ENCODE measurements around the gene NTSR1. TPM values are rescaled to one million over a fixed set of nuclear protein-coding genes. Genes with fewer than 3 reads are reported as not detected.

Gene NTSR1
- total and polyA plus RNA-seq, 5 donors from 2014 or later: 0.11 to 0.37 TPM; not detected in 3

DNA sequence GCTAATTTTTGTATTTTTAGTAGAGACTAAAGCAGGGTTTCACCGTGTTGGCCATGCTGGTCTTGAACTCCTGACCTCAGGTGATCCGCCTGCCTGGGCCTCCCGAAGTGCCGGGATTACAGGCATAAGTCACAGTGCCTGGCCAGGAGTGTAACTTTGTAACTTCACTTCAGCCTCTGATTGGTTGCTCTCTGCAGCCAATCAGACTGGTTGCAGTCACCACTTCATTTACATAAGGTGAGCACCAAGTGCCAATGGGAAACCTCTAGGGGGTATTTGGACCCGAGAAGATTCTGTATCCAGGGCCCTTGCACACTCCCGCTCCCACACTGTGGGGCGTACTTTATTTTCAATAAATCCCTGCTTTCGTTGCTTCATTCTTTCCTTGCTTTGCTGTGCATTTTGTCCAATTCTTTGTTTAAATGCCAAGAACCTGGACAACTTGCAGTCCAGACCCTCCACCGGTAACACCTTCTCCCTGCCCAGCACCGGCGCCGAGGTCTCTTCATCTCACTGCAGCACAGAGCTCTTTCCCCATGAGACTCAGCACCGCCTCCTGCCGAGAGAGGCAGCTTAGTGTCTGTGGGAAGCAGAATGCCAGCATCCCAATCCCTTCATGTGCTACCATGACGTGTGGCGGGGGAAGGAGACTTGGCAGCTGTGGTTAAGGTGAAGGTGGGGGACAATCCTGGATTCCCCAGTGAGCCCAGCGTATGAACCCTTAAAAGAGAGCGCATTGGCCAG lies 73.7 kb downstream of the NTSR1 start:
- no peak for DNase-seq
- H3K27ac Mint-ChIP-seq: peak overlapping the region in 1 of 3 donors; percentile 71

DNA sequence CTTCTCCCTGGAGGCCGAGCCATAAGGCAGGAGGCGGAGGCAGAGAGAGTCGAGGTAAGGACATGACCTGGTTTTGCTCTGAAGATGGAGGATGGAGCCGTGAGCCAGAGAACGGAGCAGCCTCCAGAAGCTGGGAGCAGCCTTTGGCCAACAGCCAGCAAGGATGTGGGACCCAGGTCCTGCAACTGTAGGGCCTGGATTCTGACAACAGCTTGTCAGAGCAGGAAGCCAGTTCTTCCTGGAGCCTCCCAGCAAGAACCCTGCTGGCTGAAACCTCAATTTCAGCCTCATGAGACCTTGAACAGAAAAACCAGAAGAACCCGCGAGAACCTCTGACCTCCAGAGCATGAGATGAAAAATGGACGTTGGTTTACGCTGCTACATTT lies 74.2 kb downstream of the NTSR1 start:
- Mint-ChIP-seq H3K4me1 (peaks cover 0 to 10% (median 5%) of the 10 kb centered on the region in 4 donors), H3K36me3 (no peaks in the 10 kb centered on the region), H3K9me3 (no peaks in the 10 kb centered on the region), H3K27me3 (no peaks in the 10 kb centered on the region), H3K27ac (peak overlapping the region in 2 of 3 donors; percentile 38 to 71), H3K4me3 (peak overlapping the region in 1 of 4 donors; percentile 32)
- Histone ChIP-seq H3K27me3 (ENCODE audit: control insufficient read depth, insufficient read depth, low read length) (no peaks in the 10 kb centered on the region), H3K9me3 (ENCODE audit: control insufficient read depth in 2 of 2, low read length in 2 of 2) (no peaks in the 10 kb centered on the region), H3K4me3 (ENCODE audit: low read depth, low read length) (no peak overlapping the region), H3K36me3 (ENCODE audit: control insufficient read depth, insufficient read depth, low read length) (no peaks in the 10 kb centered on the region), H3K4me1 (ENCODE audit: control insufficient read depth, insufficient read depth, low read length, poor library complexity, severe bottlenecking) (no peaks in the 10 kb centered on the region), H3K27ac (ENCODE audit: insufficient read depth, low read length, poor library complexity, severe bottlenecking) (no peak overlapping the region)
- DNase-seq: no peak
- ATAC-seq (ENCODE audit: low read depth in 2 of 2): no peak

More for the DNA sequence above, 73.7 kb downstream of the NTSR1 start:
- ATAC-seq (ENCODE audit: low read depth in 2 of 2): no peak
- Mint-ChIP-seq H3K4me3 (peak overlapping the region in 1 of 4 donors; percentile 32), H3K27me3 (no peaks in the 10 kb centered on the region), H3K4me1 (peaks cover 0 to 14% (median 3%) of the 10 kb centered on the region in 4 donors), H3K9me3 (peaks cover 0 to under 1% (median 0%) of the 10 kb centered on the region in 7 donors), H3K36me3 (no peaks in the 10 kb centered on the region)
- Histone ChIP-seq H3K36me3 (ENCODE audit: control insufficient read depth, insufficient read depth, low read length) (no peaks in the 10 kb centered on the region), H3K4me1 (ENCODE audit: control insufficient read depth, insufficient read depth, low read length, poor library complexity, severe bottlenecking) (peaks cover 2% of the 10 kb centered on the region), H3K9me3 (ENCODE audit: control insufficient read depth in 2 of 2, low read length in 2 of 2) (no peaks in the 10 kb centered on the region), H3K27me3 (ENCODE audit: control insufficient read depth, insufficient read depth, low read length) (no peaks in the 10 kb centered on the region), H3K4me3 (ENCODE audit: low read depth, low read length) (no peak overlapping the region), H3K27ac (ENCODE audit: insufficient read depth, low read length, poor library complexity, severe bottlenecking) (no peak overlapping the region)

DNA sequence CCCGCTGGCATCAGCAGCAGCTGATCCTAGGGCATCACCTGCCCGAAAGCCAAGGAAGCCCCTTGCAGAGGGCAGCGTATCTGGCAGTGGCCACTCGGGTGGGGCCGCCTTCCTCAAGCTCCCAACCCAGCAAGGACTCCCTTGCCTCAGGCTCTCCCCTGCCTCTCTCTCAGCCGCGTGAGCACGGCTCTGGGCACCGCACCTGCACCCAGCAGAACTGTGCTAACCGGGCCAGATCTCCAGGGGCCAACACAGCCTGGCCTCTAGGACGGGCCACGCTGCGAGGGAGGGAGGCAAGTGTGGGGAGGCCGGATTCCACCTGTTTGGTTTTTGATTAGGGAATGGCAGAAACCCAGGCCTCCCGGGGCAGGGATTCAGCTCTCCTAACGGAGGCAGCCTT lies 75.9 kb downstream of the NTSR1 start:
- Mint-ChIP-seq H3K4me1 (peaks cover 0 to 5% (median 2%) of the 10 kb centered on the region in 4 donors), H3K4me3 (no peak overlapping the region), H3K27me3 (peaks cover 6% of the 10 kb centered on the region), H3K9me3 (no peaks in the 10 kb centered on the region), H3K36me3 (no peaks in the 10 kb centered on the region), H3K27ac (no peak overlapping the region)
- Histone ChIP-seq H3K9me3 (ENCODE audit: control insufficient read depth in 2 of 2, low read length in 2 of 2) (no peaks in the 10 kb centered on the region), H3K27me3 (ENCODE audit: control insufficient read depth, insufficient read depth, low read length) (no peaks in the 10 kb centered on the region), H3K36me3 (ENCODE audit: control insufficient read depth, insufficient read depth, low read length) (no peaks in the 10 kb centered on the region), H3K4me3 (ENCODE audit: low read depth, low read length) (no peak overlapping the region), H3K27ac (ENCODE audit: insufficient read depth, low read length, poor library complexity, severe bottlenecking) (no peak overlapping the region), H3K4me1 (ENCODE audit: control insufficient read depth, insufficient read depth, low read length, poor library complexity, severe bottlenecking) (no peaks in the 10 kb centered on the region)
- DNase-seq (no peak), ATAC-seq (ENCODE audit: low read depth in 2 of 2) (no peak)

DNA sequence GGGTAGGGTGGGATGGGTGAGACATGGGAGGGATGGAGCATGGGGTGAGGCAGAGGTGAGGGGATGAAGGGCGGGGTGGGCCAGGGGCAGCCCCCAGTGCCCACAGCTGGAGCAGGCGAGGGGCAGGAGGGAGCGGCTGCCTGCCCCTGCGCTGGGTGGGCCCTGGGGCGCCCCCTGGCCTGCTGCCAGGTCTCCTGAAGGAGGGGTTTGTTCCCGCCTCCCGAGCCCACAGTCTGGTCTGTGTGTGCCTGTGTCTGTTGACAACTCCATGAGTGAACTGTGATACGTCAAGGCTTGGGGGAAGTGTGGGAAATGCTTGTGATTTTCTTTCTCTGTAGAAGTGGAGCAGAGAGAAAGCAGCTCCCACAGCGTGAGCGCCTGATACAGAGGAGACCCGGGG lies 76.8 kb downstream of the NTSR1 start:
- no peak overlapping the region for H3K27ac Mint-ChIP-seq
- no peak for ATAC-seq (ENCODE audit: low read depth in 2 of 2)
- H3K27ac ChIP-seq (ENCODE audit: insufficient read depth, low read length, poor library complexity, severe bottlenecking): no peak overlapping the region
- no peak overlapping the region for H3K4me3 Mint-ChIP-seq
- no peaks in the 10 kb centered on the region for H3K27me3 ChIP-seq (ENCODE audit: control insufficient read depth, insufficient read depth, low read length)
- H3K4me1 Mint-ChIP-seq: peaks cover 0 to 5% (median 2%) of the 10 kb centered on the region in 4 donors
- H3K9me3 ChIP-seq (ENCODE audit: control insufficient read depth in 2 of 2, low read length in 2 of 2): no peaks in the 10 kb centered on the region
- no peaks in the 10 kb centered on the region for H3K9me3 Mint-ChIP-seq
- no peak for DNase-seq
- no peak overlapping the region for H3K4me3 ChIP-seq (ENCODE audit: low read depth, low read length)
- peaks cover 6% of the 10 kb centered on the region for H3K27me3 Mint-ChIP-seq
- H3K4me1 ChIP-seq (ENCODE audit: control insufficient read depth, insufficient read depth, low read length, poor library complexity, severe bottlenecking): no peaks in the 10 kb centered on the region
- H3K36me3 Mint-ChIP-seq: no peaks in the 10 kb centered on the region
- no peaks in the 10 kb centered on the region for H3K36me3 ChIP-seq (ENCODE audit: control insufficient read depth, insufficient read depth, low read length)

DNA sequence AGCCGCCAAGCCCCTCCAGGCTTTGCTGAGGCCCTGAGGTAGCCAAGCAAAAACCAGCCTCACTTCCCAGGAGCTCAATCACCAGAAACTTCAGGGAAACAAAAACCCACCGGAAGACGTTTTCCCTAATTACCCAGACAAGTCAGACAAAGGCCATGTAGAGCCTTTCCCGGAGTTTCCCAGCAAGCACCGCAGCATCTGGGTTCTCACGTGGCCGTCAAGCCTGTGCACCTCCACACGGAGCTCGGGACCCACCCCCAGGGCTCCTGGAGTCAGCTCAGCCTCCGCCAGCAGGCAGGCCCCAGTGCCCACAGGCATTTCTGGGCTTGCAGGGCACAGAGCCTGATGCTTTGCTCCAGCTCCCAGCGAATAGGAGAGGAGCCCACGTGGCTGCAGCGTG lies 77.5 kb downstream of the NTSR1 start:
- no peak for ATAC-seq (ENCODE audit: low read depth in 2 of 2)
- Histone ChIP-seq H3K36me3 (ENCODE audit: control insufficient read depth, insufficient read depth, low read length) (no peaks in the 10 kb centered on the region), H3K9me3 (ENCODE audit: control insufficient read depth in 2 of 2, low read length in 2 of 2) (no peaks in the 10 kb centered on the region), H3K27me3 (ENCODE audit: control insufficient read depth, insufficient read depth, low read length) (no peaks in the 10 kb centered on the region), H3K27ac (ENCODE audit: insufficient read depth, low read length, poor library complexity, severe bottlenecking) (no peak overlapping the region), H3K4me3 (ENCODE audit: low read depth, low read length) (no peak overlapping the region), H3K4me1 (ENCODE audit: control insufficient read depth, insufficient read depth, low read length, poor library complexity, severe bottlenecking) (peaks cover under 1% of the 10 kb centered on the region)
- peak overlapping the region in 1 of 3 donors; percentile 51 for H3K27ac Mint-ChIP-seq
- H3K36me3 Mint-ChIP-seq: no peaks in the 10 kb centered on the region
- H3K4me1 Mint-ChIP-seq: peaks cover 0 to 6% (median 2%) of the 10 kb centered on the region in 4 donors
- H3K4me3 Mint-ChIP-seq: peak overlapping the region in 1 of 4 donors; percentile 15
- no peaks in the 10 kb centered on the region for H3K9me3 Mint-ChIP-seq
- peaks cover 7% of the 10 kb centered on the region for H3K27me3 Mint-ChIP-seq
- no peak for DNase-seq

DNA sequence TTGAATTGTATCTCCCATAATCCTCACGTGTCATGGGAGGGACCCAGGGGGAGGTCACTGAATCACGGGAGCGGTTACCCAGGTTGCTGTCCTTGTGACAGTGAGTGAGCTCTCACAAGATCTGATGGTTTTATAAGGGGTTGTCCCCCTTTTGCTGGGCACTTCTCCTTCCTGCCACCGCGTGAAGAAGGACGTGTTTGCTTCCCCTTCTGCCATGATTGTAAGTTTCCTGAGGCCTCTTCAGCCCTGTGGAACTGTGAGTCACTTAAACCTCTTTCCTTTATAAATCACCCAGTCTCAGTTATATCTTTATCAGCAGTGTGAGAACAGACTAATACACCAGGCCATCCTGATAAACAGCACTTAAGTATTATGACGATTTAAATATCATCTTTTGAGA lies 78.7 kb downstream of the NTSR1 start:
- H3K27ac Mint-ChIP-seq: peak overlapping the region in 2 of 3 donors; percentile 6 to 60
- DNase-seq: no peak

DNA sequence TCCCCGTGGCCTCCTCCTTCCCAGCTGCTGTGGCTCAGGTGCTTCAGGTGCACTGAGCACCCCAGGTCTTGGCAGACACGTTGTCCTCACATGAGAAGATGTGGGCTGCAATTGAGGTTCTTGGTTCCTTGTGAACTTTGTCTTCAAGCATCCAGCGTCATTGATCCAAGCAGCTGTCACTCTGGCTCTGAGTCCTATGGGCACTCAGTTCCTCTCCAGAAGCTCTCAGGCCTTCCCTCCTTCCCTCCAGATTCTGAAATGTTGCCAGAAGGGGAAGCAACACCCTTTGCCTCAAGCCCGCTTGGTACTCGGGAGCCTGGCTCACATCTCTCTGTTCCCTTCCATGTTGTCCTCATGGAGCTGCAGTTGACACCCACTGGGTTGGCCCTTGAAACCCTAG lies 79.2 kb downstream of the NTSR1 start:
- H3K27me3 Mint-ChIP-seq: peaks cover 13% of the 10 kb centered on the region
- no peak for ATAC-seq (ENCODE audit: low read depth in 2 of 2)
- Histone ChIP-seq H3K9me3 (ENCODE audit: control insufficient read depth in 2 of 2, low read length in 2 of 2) (no peaks in the 10 kb centered on the region), H3K4me3 (ENCODE audit: low read depth, low read length) (no peak overlapping the region), H3K27me3 (ENCODE audit: control insufficient read depth, insufficient read depth, low read length) (no peaks in the 10 kb centered on the region), H3K27ac (ENCODE audit: insufficient read depth, low read length, poor library complexity, severe bottlenecking) (no peak overlapping the region), H3K36me3 (ENCODE audit: control insufficient read depth, insufficient read depth, low read length) (no peaks in the 10 kb centered on the region), H3K4me1 (ENCODE audit: control insufficient read depth, insufficient read depth, low read length, poor library complexity, severe bottlenecking) (peaks cover 5% of the 10 kb centered on the region)
- no peaks in the 10 kb centered on the region for H3K9me3 Mint-ChIP-seq
- H3K36me3 Mint-ChIP-seq: no peaks in the 10 kb centered on the region
- H3K4me1 Mint-ChIP-seq: peaks cover 0 to 16% (median 10%) of the 10 kb centered on the region in 4 donors
- H3K27ac Mint-ChIP-seq: peak overlapping the region in 1 of 3 donors; percentile 6
- no peak for DNase-seq
- H3K4me3 Mint-ChIP-seq: peak overlapping the region in 1 of 4 donors; percentile 52

More for the DNA sequence above, 78.7 kb downstream of the NTSR1 start:
- no peak overlapping the region for H3K4me3 ChIP-seq (ENCODE audit: low read depth, low read length)
- Mint-ChIP-seq H3K4me3 (peak overlapping the region in 2 of 4 donors; percentile 2 to 52), H3K27me3 (peaks cover 13% of the 10 kb centered on the region), H3K36me3 (no peaks in the 10 kb centered on the region), H3K9me3 (no peaks in the 10 kb centered on the region), H3K4me1 (peaks cover 0 to 16% (median 10%) of the 10 kb centered on the region in 4 donors)
- no peaks in the 10 kb centered on the region for H3K9me3 ChIP-seq (ENCODE audit: control insufficient read depth in 2 of 2, low read length in 2 of 2)
- H3K27me3 ChIP-seq (ENCODE audit: control insufficient read depth, insufficient read depth, low read length): no peaks in the 10 kb centered on the region
- ATAC-seq (ENCODE audit: low read depth in 2 of 2): no peak
- no peaks in the 10 kb centered on the region for H3K36me3 ChIP-seq (ENCODE audit: control insufficient read depth, insufficient read depth, low read length)
- H3K27ac ChIP-seq (ENCODE audit: insufficient read depth, low read length, poor library complexity, severe bottlenecking): no peak overlapping the region
- H3K4me1 ChIP-seq (ENCODE audit: control insufficient read depth, insufficient read depth, low read length, poor library complexity, severe bottlenecking): peaks cover 4% of the 10 kb centered on the region

DNA sequence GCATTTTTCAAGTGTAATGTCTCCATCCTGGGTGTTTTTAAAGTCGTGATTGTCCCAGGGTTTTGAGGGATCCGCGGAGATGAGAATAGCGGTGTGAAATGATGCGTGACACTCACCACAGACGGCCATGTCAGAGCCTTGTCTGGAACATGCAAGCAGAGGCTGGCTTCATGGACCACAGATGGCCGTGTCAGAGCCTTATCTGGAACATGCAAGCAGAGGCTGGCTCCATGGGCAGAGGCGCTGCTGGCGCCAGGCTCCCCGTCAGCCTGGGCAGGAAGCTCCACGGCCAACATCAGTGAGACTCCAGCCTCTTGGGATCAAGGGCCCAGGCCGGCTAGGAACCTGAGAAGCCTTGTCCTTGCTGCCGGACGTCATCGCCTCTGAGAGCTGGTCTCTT lies 80.0 kb downstream of the NTSR1 start:
- Histone ChIP-seq H3K36me3 (ENCODE audit: control insufficient read depth, insufficient read depth, low read length) (no peaks in the 10 kb centered on the region), H3K27me3 (ENCODE audit: control insufficient read depth, insufficient read depth, low read length) (no peaks in the 10 kb centered on the region), H3K27ac (ENCODE audit: insufficient read depth, low read length, poor library complexity, severe bottlenecking) (no peak overlapping the region), H3K4me1 (ENCODE audit: control insufficient read depth, insufficient read depth, low read length, poor library complexity, severe bottlenecking) (peaks cover 13% of the 10 kb centered on the region), H3K4me3 (ENCODE audit: low read depth, low read length) (no peak overlapping the region), H3K9me3 (ENCODE audit: control insufficient read depth in 2 of 2, low read length in 2 of 2) (no peaks in the 10 kb centered on the region)
- peaks cover 0 to 24% (median 13%) of the 10 kb centered on the region in 4 donors for H3K4me1 Mint-ChIP-seq
- DNase-seq (no peak), ATAC-seq (ENCODE audit: low read depth in 2 of 2) (no peak)
- H3K9me3 Mint-ChIP-seq: no peaks in the 10 kb centered on the region
- no peaks in the 10 kb centered on the region for H3K36me3 Mint-ChIP-seq
- peaks cover 13% of the 10 kb centered on the region for H3K27me3 Mint-ChIP-seq
- no peak overlapping the region for H3K27ac Mint-ChIP-seq
- no peak overlapping the region for H3K4me3 Mint-ChIP-seq
